HG03060 (cell line): Measurements from ENCODE around the gene HS3ST4.

ENCODE experiments used
- ATAC-seq: cut with Tn5 transposase; IDR thresholded peaks from one replicate; pipeline ENCODE4 v1.9.1; 2021; ENCODE audit warnings: low read depth, moderate number of reproducible peaks; ENCODE audit not compliant: unreplicated experiment

HS3ST4 gene

DNA sequence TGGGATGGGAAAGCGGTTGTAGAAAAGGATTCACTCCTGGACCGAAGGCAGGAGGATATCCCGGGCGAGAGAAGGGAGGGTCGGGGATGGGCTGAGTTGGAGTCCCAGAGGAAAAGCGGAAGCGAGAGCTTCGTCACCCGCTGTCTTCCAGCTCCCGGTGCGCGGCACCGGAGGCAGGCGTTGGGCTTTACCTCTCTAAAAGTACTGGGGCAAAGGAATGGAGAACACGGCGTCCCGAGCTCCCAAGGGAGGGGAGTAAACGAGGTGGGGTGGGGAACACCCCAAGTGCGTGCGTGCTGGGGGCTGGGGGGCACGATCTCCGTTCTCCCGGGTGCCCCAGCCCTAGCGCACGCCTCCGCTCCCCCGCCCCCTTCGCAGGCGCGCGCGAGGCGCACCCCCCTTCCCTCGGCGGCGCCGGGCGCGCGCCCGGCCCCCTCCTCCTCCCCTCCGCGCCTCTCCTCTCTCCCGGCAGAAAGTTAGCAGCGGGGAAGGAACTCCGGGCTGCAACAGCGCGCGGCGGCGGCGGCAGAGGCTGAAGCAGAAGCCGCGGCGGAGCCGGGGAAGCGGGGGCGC, at the start of gene HS3ST4:
Gene HS3ST4, plus strand, starts transcription at position 441 of the 573 bp plus-strand sequence.
- ATAC-seq, result no peak

DNA sequence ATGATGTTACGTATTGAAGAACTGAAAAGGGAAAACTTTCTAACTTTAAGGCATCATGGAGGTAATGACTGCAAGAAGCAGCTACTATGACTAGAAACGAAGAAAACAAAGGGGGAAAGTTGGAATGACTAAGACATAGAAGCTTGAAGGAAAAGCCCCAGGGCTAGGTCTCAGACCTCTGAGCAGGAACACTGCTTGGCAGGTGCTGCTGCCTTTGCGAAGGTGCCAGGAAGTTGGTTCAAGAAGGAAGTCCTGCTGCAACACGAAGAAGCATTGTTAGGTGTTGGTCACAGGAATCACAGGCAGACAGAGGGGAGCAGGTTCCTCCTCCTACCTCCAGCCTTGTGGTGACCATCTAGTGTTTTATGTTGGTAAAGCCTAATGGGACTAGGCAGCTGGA, 48.1 kb upstream of the HS3ST4 start:
- ATAC-seq, result no peak

DNA sequence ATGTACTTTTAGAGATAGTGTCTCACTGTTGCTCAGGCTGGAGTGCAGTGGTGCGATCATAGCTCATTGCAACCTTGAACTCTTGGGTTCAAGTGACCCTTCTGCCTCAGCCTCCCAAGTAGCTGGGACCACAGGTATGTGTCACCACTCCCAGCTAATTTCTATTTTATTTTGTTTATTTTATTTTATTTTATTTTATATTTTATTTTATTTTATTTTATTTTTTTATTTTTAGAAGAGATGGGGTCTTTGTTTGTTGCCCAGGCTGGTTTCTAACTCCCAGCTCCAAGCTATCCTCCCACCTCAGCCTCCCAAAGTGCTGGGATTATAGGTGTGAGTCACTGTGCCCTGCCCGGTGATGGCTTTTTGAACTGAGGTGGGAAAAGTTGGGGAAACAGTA, 35.1 kb upstream of the HS3ST4 start:
- ATAC-seq, result no peak

DNA sequence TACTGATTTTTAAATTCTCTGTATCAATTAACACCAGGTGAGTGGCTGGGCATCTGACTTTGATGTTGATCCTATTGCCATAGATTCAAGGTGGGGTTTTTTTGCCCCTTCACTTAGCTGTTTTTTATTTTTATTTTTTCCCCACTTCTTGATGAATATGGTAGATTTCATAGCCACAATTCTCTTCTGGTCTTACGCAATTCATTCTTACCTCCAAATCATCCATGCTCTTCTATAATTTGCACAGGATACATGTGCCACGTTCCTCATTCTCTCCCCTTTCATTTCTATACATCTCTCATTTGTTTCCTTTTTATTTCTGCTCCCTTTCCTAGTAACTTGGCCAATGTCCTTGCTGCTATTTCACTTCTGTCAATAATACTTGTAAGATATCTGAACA, 14.9 kb upstream of the HS3ST4 start:
- ATAC-seq, result no peak

DNA sequence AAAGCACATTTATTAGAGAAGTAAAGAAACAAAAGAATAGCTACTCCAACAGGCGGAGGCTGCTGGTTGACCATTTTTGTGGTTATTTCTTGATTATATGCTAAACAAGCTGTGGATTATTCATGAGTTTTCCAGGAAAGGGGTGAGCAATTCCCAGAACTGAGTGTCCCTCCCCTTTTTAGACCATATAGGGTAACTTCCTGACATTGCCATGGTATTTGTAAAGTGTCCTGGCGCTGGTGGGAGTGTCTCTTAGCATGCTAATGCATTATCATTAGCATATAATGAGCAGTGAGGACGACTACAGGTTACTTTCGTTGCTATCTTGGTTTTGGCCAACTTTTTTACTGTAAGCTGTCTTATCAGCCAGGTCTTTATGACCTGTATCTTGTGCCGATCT, 12.2 kb upstream of the HS3ST4 start:
- ATAC-seq, result no peak

DNA sequence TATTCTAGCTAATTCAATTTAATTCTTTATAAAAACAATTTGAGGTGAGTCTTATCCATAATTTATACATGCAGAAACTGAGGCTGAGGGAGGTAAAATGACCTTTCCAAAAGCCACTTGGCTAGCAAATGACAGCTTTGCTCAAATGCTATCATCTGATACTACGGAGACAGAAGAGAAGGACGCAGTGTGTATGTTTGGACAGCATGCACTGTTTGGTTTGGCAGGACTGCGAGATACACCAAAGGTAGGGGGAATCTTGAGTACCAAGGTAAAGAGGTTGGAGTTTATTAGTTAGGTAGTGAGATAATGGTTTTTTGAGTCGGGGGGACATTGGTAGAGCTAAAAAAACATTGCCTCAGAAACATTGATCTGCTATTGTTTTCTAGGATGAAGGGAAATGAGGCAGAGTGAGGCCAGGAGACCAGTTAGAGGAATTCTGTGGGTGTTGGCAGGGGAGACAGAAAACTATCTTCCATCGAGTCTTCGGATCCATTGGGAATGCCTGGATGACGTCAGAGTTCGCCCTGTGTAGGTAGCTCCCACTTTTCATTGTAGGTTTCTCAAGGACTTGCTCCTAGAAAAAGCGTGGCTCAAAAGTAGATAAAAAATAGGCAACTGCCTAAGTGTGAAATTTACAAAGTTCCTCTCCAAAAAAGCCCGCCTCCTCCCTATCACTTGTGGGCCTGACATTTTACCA, 2.5 kb upstream of the HS3ST4 start:
- no peak for ATAC-seq

DNA sequence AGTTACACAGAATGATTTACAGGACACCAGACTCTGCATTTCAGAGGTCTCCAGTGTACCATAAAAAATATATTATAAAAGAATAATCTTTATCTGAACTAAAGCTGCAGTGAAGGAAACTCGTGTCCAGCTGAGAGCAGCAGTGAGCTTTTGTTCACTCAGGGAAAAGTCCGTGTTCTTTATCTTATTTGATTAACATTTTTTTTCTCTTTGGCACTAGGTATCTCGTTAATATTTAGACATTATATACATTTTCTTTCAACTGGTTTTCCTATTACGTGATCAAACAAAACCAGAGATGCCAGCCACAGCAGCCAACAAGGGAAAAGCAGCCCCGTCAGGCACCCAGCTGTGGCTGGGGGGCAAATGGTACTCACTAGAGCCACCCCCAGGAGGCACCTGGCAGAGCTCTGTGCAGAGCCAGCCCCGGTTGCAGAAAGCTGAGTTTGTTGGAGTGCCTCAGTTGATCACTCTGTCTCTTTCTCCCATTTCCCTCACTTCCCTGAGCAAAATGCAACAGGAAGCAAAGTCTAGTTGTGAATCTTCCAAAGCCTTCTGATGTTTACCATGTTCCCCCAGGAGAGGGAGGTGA, 1.1 kb upstream of the HS3ST4 start:
- no peak for ATAC-seq

DNA sequence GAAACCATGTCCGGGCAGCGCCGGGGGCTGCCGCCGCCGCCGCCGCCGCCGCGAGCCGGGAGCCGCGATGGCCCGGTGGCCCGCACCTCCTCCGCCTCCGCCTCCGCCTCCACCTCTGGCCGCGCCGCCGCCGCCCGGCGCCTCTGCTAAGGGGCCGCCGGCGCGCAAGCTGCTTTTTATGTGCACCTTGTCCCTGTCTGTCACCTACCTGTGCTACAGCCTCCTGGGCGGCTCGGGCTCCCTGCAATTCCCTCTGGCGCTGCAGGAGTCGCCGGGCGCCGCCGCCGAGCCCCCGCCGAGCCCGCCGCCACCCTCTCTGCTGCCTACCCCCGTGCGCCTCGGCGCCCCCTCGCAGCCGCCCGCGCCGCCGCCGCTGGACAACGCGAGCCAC, 587 bp downstream of the HS3ST4 start:
- no peak for ATAC-seq

DNA sequence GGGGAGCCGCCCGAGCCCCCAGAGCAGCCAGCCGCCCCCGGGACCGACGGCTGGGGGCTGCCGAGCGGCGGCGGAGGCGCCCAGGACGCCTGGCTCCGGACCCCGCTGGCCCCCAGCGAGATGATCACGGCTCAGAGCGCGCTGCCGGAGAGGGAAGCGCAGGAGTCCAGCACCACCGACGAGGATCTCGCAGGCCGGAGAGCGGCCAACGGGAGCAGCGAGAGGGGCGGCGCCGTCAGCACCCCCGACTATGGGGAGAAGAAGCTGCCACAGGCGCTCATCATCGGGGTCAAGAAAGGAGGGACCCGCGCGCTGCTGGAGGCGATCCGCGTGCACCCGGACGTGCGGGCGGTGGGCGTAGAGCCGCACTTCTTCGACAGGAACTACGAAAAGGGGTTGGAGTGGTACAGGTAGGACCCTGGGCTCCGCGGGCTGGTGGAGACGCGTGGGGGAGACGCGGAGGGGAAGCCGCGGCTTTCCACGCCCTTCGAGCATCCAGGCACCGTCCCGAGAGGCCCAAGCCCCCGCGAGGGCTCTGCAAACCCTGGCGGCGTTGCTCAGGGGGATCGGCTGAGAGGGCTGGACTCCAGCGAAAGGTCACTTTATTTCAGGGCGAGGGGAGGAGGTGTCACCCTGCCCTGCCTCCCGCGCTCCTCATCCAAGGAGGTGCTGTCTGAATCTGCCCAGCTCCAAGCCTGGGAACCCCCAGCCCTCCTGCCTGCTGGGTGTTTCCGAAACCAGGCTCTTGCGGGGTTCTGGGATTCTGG, 1.2 kb downstream of the HS3ST4 start:
- ATAC-seq, result no peak

DNA sequence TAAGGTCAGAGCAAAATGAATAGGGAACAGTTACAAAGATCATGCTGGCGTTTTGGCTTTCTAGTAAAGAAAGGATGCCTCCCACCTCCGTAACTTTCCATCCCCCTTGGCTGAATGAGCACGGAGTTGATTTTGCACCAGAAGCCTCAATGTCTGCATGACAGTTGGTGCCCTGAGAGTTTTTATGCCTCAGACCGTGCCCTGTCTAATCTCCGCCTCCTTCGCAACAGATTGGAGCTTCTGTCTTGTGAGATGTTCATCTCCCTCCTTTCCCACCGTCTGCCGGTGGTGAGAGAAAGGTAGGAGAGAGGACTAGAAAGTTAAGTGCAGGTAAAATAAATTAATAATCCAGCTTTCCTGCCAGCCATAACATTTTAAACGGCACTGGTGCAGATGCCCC, 1.9 kb downstream of the HS3ST4 start:
- no peak for ATAC-seq

DNA sequence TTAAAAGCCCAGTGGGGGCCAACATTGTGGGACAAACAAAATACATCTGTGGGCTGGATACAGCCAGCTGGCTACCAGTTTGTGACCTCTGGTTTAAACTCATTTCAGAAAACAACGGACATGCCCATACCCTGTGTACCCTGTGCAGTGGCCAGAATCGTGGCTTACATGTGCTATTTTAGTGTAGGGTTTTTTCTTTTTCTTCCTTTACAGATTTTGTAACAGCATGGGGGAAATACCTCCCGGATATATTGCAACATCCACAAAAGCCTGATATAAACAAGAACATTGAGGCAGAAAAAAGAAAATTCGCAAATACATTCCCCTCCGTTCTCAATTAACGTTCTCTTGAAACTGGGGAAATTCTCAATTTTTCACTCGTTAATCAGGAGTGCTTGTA, 7.3 kb downstream of the HS3ST4 start:
- ATAC-seq, result no peak

DNA sequence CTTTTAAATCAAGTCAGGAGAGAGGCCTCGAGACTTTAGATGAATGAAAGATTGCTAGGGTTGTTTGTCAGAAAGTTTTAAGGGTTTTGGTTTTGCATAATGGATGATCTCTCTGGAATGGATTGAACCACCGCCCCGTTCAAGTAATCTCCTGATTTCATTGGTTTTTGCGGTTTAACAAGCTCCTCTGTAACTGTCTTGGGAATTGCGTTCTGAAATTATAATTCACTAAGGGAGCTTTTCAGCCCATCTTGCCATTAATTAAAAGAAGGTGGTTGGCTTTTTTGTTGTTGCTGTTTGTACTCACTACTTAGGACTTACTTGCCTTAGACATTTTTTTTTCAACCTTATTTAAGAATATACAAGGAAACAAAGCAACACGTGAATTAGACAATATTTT, 8.8 kb downstream of the HS3ST4 start:
- ATAC-seq, result no peak

DNA sequence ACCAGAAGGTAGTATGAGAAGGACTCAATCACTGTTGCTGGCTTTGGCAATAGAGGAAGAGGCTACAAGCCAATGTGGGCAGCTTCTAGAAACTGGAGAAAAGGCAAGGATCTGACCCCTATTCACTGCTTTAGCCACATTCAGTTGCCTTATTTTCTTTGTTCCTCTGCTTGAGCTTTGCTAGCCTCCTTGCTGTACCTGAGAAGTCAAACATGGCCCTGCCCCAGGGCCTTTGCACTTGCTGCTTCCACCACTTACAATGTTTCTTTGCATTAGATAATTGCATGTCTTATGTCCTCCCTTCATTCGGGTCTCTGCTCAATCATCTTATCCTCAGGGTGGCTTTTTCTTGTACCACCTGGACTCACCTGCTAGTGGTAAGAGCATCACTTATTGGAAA, 15.8 kb downstream of the HS3ST4 start:
- no peak for ATAC-seq

DNA sequence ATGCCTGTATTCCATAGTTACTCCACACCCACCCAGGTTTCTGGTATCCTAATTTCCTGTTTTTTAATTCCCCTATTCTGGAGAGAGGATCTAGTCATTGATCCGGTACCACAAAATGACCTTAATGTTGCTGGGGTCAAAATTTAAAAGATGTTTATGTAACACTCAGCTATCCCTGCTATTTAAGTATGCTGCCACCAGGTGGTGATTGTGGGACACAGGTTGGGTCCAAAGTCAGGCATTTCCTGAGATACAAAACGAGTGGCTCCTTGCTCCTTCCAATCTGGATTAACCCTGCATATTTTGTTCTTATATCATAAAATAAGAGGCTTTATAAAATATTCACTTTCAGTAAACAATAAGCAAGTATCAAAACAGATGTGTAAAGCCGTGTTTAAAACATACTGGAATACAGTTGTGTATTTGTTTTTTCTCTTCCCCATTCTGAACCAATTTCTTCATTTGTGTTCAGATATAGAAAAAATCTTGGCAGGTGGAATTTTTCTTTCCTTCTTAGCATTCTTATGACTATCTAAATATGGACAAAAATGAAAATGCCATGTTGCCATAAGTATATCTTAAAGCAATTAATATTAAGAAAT, 16.3 kb downstream of the HS3ST4 start:
- no peak for ATAC-seq

DNA sequence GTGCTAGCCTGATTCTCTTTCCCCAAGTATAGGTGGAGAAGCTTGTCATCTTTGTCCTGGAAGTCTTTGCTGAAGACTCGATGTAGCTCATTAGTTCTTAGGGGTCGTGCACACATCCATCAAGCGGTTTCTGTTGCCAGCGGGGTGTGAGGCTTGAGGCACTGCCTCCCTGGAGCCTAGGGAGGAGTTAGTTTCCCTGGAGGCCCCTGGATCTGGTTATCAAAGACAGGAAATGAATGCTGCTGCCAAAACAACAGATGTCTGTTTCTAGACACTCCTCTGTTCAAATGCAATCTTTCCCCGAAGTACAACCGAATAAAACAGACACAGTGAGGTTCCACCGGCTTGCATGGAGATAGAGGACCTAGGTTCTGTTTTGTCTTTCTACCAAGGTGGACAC, 17.5 kb downstream of the HS3ST4 start:
- no peak for ATAC-seq

DNA sequence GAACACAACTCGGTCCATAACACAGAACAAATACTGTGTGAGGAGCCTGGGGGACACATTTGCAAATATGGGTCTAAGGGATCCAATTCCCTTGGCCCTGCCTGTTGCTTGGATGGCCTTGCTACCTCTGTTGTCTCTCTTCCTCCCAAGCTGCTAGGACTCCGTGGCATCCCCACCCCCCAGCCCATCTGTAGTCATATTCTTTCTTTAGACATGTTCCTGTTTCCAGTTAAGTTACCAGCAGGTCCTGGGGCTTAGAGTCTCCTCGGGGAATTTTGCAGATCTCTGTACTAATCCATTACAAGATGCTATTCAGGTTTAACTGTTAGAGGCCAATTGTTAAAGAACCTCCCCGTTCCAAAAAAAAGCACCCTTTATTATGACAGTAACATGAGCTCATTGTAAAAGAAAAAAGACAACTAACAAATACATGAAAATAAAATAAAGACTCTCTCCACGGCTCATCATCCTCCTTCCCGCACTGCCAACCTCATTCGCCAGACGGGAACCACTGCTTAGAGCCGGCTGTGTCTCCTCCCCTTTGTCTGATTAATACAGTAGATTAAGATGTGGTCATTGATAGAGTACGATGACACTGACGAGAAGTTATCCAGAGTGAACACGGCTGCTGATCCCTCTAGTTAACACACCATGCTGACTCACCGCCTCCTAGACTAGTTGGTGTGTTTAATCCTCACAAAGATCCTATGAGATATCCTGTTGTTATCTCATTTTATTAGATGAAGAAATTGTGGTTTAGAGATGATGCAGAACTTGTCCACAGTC, 22.2 kb downstream of the HS3ST4 start:
- ATAC-seq, result no peak

DNA sequence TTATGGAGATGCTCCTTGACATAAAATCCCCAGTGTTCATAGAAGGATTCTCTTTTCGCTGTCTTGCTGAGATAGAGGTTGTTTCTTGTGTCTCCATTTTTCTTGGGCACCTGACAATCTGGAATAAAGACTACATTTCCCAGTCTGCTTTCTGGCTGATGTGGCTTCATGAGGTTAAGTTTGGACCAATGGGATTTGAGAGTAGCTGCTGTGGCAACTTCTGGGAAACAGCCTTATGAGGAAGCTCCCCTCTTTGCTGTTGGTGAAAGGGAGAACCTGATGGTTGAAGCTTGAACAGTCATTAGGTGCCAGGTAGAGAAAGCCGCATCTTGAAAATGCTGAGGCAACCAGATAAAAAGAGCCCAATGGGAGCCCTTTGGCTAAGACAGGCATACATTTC, 24.4 kb downstream of the HS3ST4 start:
- no peak for ATAC-seq

DNA sequence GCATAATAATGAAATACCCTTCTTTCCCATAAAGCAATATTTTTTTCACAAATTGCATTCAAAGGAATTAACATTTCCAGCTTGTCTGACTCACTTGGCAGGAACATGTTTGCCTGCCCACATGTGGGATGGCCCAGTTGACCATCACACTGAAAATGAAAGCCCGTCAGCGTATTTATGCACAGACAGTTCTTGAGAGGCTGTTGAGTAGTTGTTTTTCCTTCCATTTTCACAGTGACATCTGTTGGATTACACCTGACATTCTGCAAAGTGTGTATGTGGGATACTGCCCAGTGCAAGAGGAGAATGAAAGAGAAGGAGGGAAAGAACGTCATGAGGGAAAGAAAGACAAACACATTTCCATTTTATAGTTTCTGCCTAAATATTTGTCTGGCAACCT, 29.7 kb downstream of the HS3ST4 start:
- no peak for ATAC-seq

DNA sequence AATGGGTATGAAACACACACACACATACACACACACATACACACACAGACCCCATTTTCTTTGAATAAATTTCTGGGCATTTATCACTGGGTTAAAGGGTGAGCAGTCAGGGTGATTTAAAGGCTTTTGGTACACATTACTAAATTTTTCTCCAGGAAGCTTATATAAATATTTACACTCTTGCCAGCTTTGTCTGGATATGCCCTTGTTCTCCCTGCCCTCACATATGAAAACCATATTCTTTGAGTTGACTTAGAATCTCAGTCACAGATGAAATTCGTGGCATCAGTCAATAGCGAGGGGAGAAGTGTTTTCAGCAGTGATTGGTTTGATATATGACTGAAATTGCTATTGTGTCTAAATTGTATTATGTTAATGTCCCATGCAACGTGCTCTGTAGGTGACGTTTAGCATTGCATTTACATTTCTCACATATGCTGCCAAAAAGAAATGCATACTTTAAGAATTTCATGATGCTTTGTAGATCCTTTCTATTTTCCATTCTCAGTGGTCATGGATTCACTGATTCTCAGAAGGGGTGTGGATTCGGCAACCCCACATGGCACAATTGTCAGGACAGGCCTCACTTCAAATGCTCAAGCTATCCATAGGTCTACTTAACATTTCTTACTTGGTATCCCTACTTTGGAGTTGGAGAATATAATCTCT, 34.8 kb downstream of the HS3ST4 start:
- ATAC-seq, result no peak
